GM18520 (cell line): ENCODE data around the gene FRYL.
"Not testable (repeated sequence)": the region's sequence is repeated elsewhere in the genome, so short reads cannot be mapped to it uniquely, and the experiment has no call there.

ENCODE experiments used
- ATAC-seq: cut with Tn5 transposase; IDR thresholded peaks from one replicate; pipeline ENCODE4 v1.9.1; 2021; ENCODE audit not compliant: unreplicated experiment

The FRYL gene

GRCh38 chr4:48779998-48780864 lies at the start of gene FRYL:
FRYL (minus strand) TSS chr4:48780279; CDS start chr4:48634410, 145,869 bp downstream.
- ATAC-seq, result peak; percentile 81

GRCh38 chr4:48827622-48828021 lies 47.5 kb upstream of the FRYL start:
- ATAC-seq, result no peak

GRCh38 chr4:48821431-48821830 lies 41.4 kb upstream of the FRYL start:
- ATAC-seq, result not testable (repeated sequence)

GRCh38 chr4:48816971-48817370 lies 36.9 kb upstream of the FRYL start:
- ATAC-seq, result no peak

- not testable (repeated sequence) for ATAC-seq
These were observed 36.2 kb upstream of the FRYL start for GRCh38 chr4:48816297-48816696.

- no peak for ATAC-seq
These were observed 35.4 kb upstream of the FRYL start for GRCh38 chr4:48815483-48815882.

GRCh38 chr4:48813964-48814363 lies 33.9 kb upstream of the FRYL start:
- ATAC-seq, result peak; percentile 52

- no peak for ATAC-seq
These were observed 32.8 kb upstream of the FRYL start for GRCh38 chr4:48812866-48813265.

GRCh38 chr4:48804584-48805301 lies 24.7 kb upstream of the FRYL start:
- ATAC-seq, result no peak

- no peak for ATAC-seq
These were observed 21.1 kb upstream of the FRYL start for GRCh38 chr4:48801016-48801715.

- not testable (repeated sequence) for ATAC-seq
These were observed 20.1 kb upstream of the FRYL start for GRCh38 chr4:48800155-48800554.

- ATAC-seq, result no peak
These were observed 19.1 kb upstream of the FRYL start for GRCh38 chr4:48799157-48799556.

GRCh38 chr4:48798117-48798516 lies 18.0 kb upstream of the FRYL start:
- ATAC-seq, result no peak

GRCh38 chr4:48796927-48797679 lies 17.0 kb upstream of the FRYL start:
- no peak for ATAC-seq

GRCh38 chr4:48796191-48796926 lies 16.3 kb upstream of the FRYL start:
- no peak for ATAC-seq

GRCh38 chr4:48795108-48795507 lies 15.0 kb upstream of the FRYL start:
- no peak for ATAC-seq

GRCh38 chr4:48792348-48793006 lies 12.4 kb upstream of the FRYL start:
- no peak for ATAC-seq

GRCh38 chr4:48791313-48791712 lies 11.2 kb upstream of the FRYL start:
- ATAC-seq, result no peak

GRCh38 chr4:48790561-48790960 lies 10.5 kb upstream of the FRYL start:
- no peak for ATAC-seq

- no peak for ATAC-seq
These were observed 7.0 kb upstream of the FRYL start for GRCh38 chr4:48787056-48787455.
